BLaER1 treated with 17β-estradiol and CSF1 and Interleukin-3, amounts not matched to agents 10 nM and 100 nM (cell line): Measurements from ENCODE around the gene REL.
A peak's percentile ranks its signal among the peaks of the same experiment; 100 is the strongest.
"Not testable (repeated sequence)": the region's sequence is repeated elsewhere in the genome, so short reads cannot be mapped to it uniquely, and the experiment has no call there.

Source experiments
- H3K27ac ChIP-seq, 11 experiments: shearing (Covaris generic); formaldehyde crosslinking; 2 replicates each; pipeline ENCODE4 v1.8.1; 2022
- H3K27me3 ChIP-seq, 11 experiments: shearing (Covaris generic); formaldehyde crosslinking; 2 replicates each; pipeline ENCODE4 v1.8.1; 2022
- H3K36me3 ChIP-seq, 11 experiments: shearing (Covaris generic); formaldehyde crosslinking; 2 replicates each; pipeline ENCODE4 v1.8.1; 2022
- H3K4me1 ChIP-seq, 10 experiments: shearing (Covaris generic); formaldehyde crosslinking; 2 replicates each; pipeline ENCODE4 v1.8.1; 2022
- H3K4me2 ChIP-seq, 11 experiments: shearing (Covaris generic); formaldehyde crosslinking; 2 replicates each; pipeline ENCODE4 v1.8.1; 2022
- H3K4me3 ChIP-seq, 10 experiments: shearing (Covaris generic); formaldehyde crosslinking; 2 replicates each; pipeline ENCODE4 v1.8.1; 2022
- H3K9ac ChIP-seq, 11 experiments: shearing (Covaris generic); formaldehyde crosslinking; 2 replicates each; pipeline ENCODE4 v1.8.1; 2022
- H3K9me3 ChIP-seq, 11 experiments: shearing (Covaris generic); formaldehyde crosslinking; replicated peaks in 1 of 11; 2 replicates each; pipeline ENCODE4 v1.8.1; 2022
- H4K20me1 ChIP-seq, 11 experiments: shearing (Covaris generic); formaldehyde crosslinking; 2 replicates each; pipeline ENCODE4 v1.8.1; 2022
- Cebpa-rat ChIP-seq, 11 experiments: shearing (Covaris generic); IDR thresholded peaks; 2 replicates each; pipeline ENCODE4 v1.8.1; 2022

The REL gene

DNA sequence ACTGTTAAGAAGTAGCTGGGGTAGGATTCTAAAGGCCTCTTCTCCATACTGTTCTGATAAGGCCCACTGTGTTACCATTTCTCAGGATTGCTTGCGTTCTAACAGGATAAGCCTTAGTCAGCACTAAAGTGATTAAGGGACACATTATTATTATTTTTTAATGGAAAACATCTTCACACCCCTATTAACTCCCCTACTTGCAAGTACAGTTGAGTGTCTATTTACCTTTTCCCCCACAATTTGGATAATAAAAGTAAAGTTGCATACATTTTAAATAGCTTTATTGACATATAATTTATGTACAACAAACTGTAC lies 9.0 kb downstream of the REL start:
- H4K20me1 ChIP-seq = peaks cover 0 to 100% (median 6%) of the 10 kb centered on the region in 11 experiments; a peak in 12 of 22 replicates
- peaks cover 0 to 56% (median 3%) of the 10 kb centered on the region in 10 experiments; a peak in 10 of 20 replicates for H3K4me1 ChIP-seq
- H3K27me3 ChIP-seq = peaks cover 3 to 9% (median 8%) of the 10 kb centered on the region in 11 experiments; a peak in 20 of 22 replicates
- TF ChIP-seq Cebpa-rat (IDR thresholded peaks at IDR 0.05) = no peak
- H3K4me3 ChIP-seq = no peak overlapping the region
- H3K36me3 ChIP-seq = peaks cover 5 to 58% (median 27%) of the 10 kb centered on the region in 11 experiments
- no peak overlapping the region for H3K27ac ChIP-seq
- H3K4me2 ChIP-seq = peak overlapping the region in 1 of 11 experiments; percentile 35; a peak in 2 of 22 replicates
- H3K9me3 ChIP-seq = no peaks in the 10 kb centered on the region
- H3K9ac ChIP-seq = no peak overlapping the region

DNA sequence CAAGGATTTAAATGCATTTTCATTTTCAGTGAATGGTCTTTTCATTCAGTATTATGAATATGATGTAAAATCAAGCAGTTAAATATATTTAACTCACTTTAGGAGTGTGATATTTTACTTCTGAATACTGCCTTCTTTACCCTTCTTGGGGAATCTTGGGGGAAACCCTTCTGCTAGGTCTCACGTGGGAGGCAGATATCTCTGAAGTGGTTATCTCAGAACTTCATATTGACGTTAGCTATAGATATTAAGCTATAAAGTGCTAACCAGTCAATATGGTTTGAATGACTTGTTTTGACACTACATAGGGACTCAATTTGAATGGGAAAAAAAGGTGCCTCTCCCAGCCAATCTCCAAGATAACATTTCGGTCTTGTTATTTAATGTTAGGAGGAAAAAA lies 9.8 kb downstream of the REL start:
- Histone ChIP-seq H3K4me3 (no peak overlapping the region), H3K4me2 (0 out of 22 replicates have a peak overlapping the region, but pooled peaks of 1 of the 11 experiments have one; percentile 35), H3K36me3 (peaks cover 13 to 66% (median 35%) of the 10 kb centered on the region in 11 experiments)

DNA sequence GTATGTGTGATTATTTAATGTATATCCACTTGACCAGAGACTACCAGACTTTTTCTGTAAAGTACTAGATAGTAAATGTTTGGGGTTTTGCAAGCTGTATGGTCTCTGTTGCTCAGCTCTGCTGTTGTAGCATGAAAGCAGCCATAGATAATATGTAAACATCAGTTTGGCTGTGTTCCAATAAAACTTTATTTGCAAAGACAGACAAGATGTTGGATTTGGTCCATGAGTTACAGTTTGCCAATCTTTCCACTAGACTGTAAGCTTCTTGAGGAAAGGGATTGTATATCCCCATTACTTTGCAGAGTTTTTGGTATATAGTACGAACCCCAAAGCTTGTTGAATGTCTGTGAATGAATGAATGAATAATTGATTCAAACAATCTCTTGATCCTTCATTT lies 17.2 kb downstream of the REL start:
- Histone ChIP-seq H4K20me1 (peaks cover 0 to 91% (median 0%) of the 10 kb centered on the region in 11 experiments; a peak in 3 of 22 replicates), H3K4me2 (peak overlapping the region in 3 of 11 experiments; percentile 62 to 91 (median 90); a peak in 5 of 22 replicates), H3K27me3 (no peaks in the 10 kb centered on the region), H3K36me3 (peaks cover 29 to 92% (median 73%) of the 10 kb centered on the region in 11 experiments), H3K9ac (0 out of 22 replicates have a peak overlapping the region, but pooled peaks of 1 of the 11 experiments have one; percentile 69), H3K9me3 (no peaks in the 10 kb centered on the region), H3K4me1 (peaks cover 0 to 44% (median 0%) of the 10 kb centered on the region in 10 experiments; a peak in 6 of 20 replicates), H3K4me3 (no peak overlapping the region), H3K27ac (peak overlapping the region in 2 of 11 experiments; percentile 53 to 78; a peak in 3 of 22 replicates)
- TF ChIP-seq Cebpa-rat (IDR thresholded peaks at IDR 0.05) = no peak

More for the DNA sequence above, 9.8 kb downstream of the REL start:
- H3K4me1 ChIP-seq = peaks cover 0 to 53% (median 0%) of the 10 kb centered on the region in 10 experiments; a peak in 7 of 20 replicates
- no peak overlapping the region for H3K9ac ChIP-seq
- peaks cover 0 to 100% (median 6%) of the 10 kb centered on the region in 11 experiments; a peak in 10 of 22 replicates for H4K20me1 ChIP-seq
- no peak for TF ChIP-seq Cebpa-rat (IDR thresholded peaks at IDR 0.05)
- peaks cover 0 to under 1% (median 0%) of the 10 kb centered on the region in 11 experiments; a peak in 2 of 22 replicates for H3K27me3 ChIP-seq
- no peak overlapping the region for H3K27ac ChIP-seq
- no peaks in the 10 kb centered on the region for H3K9me3 ChIP-seq

DNA sequence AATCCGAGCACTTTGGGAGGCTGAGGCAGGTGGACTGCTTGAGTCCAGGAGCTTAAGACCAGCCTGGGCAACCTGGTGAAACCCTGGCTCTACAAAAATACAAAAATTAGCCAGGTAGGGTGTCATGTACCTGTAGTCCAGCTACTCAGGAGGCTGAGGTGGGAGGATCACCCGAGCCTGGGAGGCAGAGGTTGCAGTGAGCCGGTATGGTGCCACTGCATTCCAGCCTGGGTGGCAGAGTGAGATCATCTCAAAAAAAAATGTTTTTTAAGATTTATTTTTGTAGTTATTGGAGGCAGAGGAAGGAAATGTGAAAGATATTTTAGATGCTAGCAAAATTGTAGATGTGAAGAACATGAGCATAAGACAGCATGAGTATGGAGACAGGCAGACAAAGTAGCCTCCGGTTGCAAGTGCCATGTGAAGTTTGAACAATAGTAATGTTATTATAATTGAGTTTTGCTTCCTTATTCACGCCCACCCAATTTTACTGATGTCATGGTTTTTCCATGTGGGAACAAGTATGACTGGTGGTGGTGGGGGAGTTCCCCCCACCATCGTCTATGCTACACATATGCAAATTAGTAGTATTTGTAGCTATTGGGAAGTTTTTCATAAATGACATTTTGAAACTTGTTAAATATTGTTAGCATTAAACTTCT lies 18.0 kb downstream of the REL start:
- H3K27ac ChIP-seq = peak overlapping the region in 3 of 11 experiments; percentile 53 to 78 (median 58); a peak in 6 of 22 replicates
- H3K9ac ChIP-seq = peak overlapping the region in 3 of 11 experiments; percentile 35 to 69 (median 53); a peak in 5 of 22 replicates
- peaks cover 30 to 92% (median 76%) of the 10 kb centered on the region in 11 experiments for H3K36me3 ChIP-seq

DNA sequence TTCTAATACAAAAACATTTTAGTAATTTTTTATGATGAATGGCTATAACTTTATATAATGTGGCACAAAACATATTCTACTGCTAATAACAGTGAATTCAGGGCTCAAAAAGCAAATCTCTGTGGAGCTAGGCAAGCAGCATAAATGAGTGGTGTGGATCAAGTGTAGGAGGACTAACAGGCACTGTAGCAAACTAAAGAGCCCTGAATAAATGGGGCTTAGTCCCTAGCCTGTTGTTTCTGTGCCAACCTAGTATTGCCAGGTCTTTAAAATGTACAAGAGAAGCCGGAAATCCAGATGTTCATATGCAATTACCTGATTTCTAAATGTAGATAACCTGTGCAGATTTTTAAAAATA lies 18.5 kb downstream of the REL start:
- Histone ChIP-seq H3K27ac (peak overlapping the region in 3 of 11 experiments; percentile 38 to 78 (median 58); a peak in 5 of 22 replicates), H3K4me3 (no peak overlapping the region), H3K27me3 (no peaks in the 10 kb centered on the region), H3K9me3 (no peaks in the 10 kb centered on the region), H3K36me3 (peaks cover 34 to 92% (median 77%) of the 10 kb centered on the region in 11 experiments), H3K4me2 (peak overlapping the region in 3 of 11 experiments; percentile 62 to 91 (median 90); a peak in 5 of 22 replicates), H3K9ac (peak overlapping the region in 2 of 11 experiments; percentile 31 to 64; a peak in 3 of 22 replicates), H4K20me1 (peaks cover 0 to 89% (median 0%) of the 10 kb centered on the region in 11 experiments; a peak in 2 of 22 replicates), H3K4me1 (peaks cover 0 to 44% (median 0%) of the 10 kb centered on the region in 10 experiments; a peak in 6 of 20 replicates)
- no peak for TF ChIP-seq Cebpa-rat (IDR thresholded peaks at IDR 0.05)

More for the DNA sequence above, 18.0 kb downstream of the REL start:
- TF ChIP-seq Cebpa-rat (IDR thresholded peaks at IDR 0.05) = no peak
- Histone ChIP-seq H3K27me3 (no peaks in the 10 kb centered on the region), H3K4me3 (peak overlapping the region in 1 of 10 experiments; percentile 25; a peak in 1 of 20 replicates), H3K9me3 (no peaks in the 10 kb centered on the region), H3K4me2 (peak overlapping the region in 3 of 11 experiments; percentile 62 to 91 (median 90); a peak in 6 of 22 replicates), H3K4me1 (peaks cover 0 to 44% (median 0%) of the 10 kb centered on the region in 10 experiments; a peak in 6 of 20 replicates), H4K20me1 (peaks cover 0 to 89% (median 0%) of the 10 kb centered on the region in 11 experiments; a peak in 2 of 22 replicates)

DNA sequence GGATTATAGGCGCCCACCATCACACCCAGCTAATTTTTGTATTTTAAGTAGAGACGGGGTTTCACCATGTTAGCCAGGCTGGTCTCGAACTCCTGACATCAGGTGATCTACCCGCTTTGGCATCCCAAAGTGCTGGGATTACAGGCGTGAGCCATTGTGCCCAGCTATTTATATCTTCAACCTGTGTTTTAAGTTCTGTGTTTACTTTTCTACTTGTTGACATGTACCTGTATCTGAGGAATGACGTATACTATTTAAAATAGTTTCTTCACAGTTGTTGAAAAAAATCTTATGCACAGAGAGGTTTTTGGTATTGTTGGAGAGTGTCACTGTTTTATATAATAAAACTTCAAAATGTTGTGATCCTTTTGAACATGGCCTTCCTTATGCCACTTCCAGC lies 19.9 kb downstream of the REL start:
- not testable (repeated sequence) for H3K9ac ChIP-seq, H3K4me2 ChIP-seq, H3K27ac ChIP-seq, H3K4me3 ChIP-seq, H3K9me3 ChIP-seq, H3K27me3 ChIP-seq
- H4K20me1 ChIP-seq = peaks cover 0 to 87% (median 0%) of the 10 kb centered on the region in 11 experiments; a peak in 2 of 22 replicates
- peaks cover 21 to 92% (median 73%) of the 10 kb centered on the region in 11 experiments for H3K36me3 ChIP-seq
- H3K4me1 ChIP-seq = peaks cover 0 to 39% (median 0%) of the 10 kb centered on the region in 10 experiments; a peak in 6 of 20 replicates

DNA sequence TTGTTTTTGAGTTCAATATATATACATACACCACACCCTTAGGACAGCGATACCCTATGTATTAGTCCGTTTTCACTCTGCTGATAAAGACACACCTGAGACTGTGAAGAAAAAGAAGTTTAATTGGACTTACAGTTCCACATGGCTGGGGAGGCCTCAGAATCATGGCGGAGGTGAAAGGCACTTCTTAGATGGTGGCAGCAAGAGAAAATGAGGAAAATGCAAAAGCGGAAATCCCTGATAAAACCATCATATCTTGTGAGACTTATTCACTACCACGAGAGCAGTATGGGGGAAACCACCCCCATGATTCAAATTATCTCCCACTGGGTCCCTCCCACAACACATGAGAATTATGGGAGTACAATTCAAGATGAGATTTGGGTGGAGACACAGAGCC lies 24.5 kb downstream of the REL start:
- H3K36me3 ChIP-seq = peaks cover 15 to 99% (median 51%) of the 10 kb centered on the region in 11 experiments; a peak in 21 of 22 replicates
- H3K27me3 ChIP-seq, H3K4me1 ChIP-seq, H3K9me3 ChIP-seq, H3K27ac ChIP-seq, H3K9ac ChIP-seq, H3K4me3 ChIP-seq, H3K4me2 ChIP-seq: not testable (repeated sequence)
- H4K20me1 ChIP-seq = peaks cover 0 to 92% (median 0%) of the 10 kb centered on the region in 11 experiments; a peak in 3 of 22 replicates

DNA sequence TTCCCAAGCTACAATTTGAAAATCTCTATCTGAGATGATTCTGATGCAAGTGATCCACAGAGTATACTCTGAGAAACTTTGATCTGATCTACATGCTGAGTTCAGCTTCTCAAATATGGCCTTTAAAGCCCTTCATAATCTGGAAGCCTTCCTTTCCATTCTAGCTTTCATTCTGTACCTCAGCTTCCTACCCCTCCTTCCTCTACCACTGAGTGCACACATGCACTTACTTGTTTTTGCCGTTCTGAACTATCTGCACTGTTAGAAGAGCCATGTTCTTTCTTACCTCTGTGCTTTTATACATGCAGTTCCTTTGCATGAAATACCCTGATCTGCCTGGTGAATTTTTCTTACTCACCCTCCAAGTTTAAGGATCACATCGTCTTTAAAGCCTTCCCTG lies 25.0 kb downstream of the REL start:
- H3K27ac ChIP-seq = no peak overlapping the region
- TF ChIP-seq Cebpa-rat (IDR thresholded peaks at IDR 0.05) = no peak
- peaks cover 0 to 92% (median 0%) of the 10 kb centered on the region in 11 experiments; a peak in 3 of 22 replicates for H4K20me1 ChIP-seq
- no peak overlapping the region for H3K4me2 ChIP-seq
- no peaks in the 10 kb centered on the region for H3K4me1 ChIP-seq
- H3K9me3 ChIP-seq = no peaks in the 10 kb centered on the region
- peaks cover 15 to 99% (median 46%) of the 10 kb centered on the region in 11 experiments; a peak in 21 of 22 replicates for H3K36me3 ChIP-seq
- no peak overlapping the region for H3K4me3 ChIP-seq
- H3K9ac ChIP-seq = no peak overlapping the region
- H3K27me3 ChIP-seq = no peaks in the 10 kb centered on the region

DNA sequence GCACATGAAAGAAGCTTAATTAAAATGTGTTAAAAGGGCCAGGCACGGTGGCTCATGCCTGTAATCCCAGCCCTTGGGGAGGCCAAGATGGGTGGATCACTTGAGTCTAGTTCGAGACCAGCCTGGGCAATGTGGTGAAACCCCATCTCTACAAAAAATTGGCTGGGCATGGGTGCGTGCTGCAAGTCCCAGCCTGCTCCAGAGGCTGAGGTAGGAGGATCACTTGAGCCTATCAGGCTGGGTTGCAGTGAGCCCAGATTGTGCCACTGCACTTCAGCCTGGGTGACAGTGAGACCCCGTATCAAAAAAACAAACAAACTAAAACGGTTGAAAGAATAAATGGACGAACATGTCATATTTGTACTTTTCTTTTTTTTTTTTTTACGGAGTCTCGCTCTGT lies 26.0 kb downstream of the REL start:
- Histone ChIP-seq H3K4me1 (no peaks in the 10 kb centered on the region), H3K36me3 (peaks cover 15 to 98% (median 42%) of the 10 kb centered on the region in 11 experiments; a peak in 21 of 22 replicates), H3K4me2 (no peak overlapping the region), H3K4me3 (no peak overlapping the region), H3K9ac (no peak overlapping the region), H3K27ac (no peak overlapping the region), H3K27me3 (no peaks in the 10 kb centered on the region), H3K9me3 (no peaks in the 10 kb centered on the region), H4K20me1 (peaks cover 0 to 89% (median 0%) of the 10 kb centered on the region in 11 experiments; a peak in 3 of 22 replicates)
- no peak for TF ChIP-seq Cebpa-rat (IDR thresholded peaks at IDR 0.05)
